Activated naive CD8-positive, alpha-beta T cell treated with anti-CD3 and anti-CD28 coated beads for 36 hours (primary cell): ENCODE data around the gene UBL4B. TPM values are rescaled to one million over a fixed set of nuclear protein-coding genes. Genes with fewer than 3 reads are reported as not detected.
"Not testable (repeated sequence)": the region's sequence is repeated elsewhere in the genome, so short reads cannot be mapped to it uniquely, and the experiment has no call there.

ENCODE experiments used
- DNase-seq: peaks from one replicate; pipeline ENCODE4 v3.0.0; 2021
- H3K27ac Mint-ChIP-seq: one replicate; pipeline ENCODE4 v1.8.0; 2022; ENCODE audit warnings: mild to moderate bottlenecking, moderate library complexity, mixed read lengths
- H3K27me3 Mint-ChIP-seq: one replicate; pipeline ENCODE4 v1.8.0; 2022; ENCODE audit warnings: mild to moderate bottlenecking, mixed read lengths
- H3K36me3 Mint-ChIP-seq: one replicate; pipeline ENCODE4 v1.8.0; 2021; ENCODE audit warnings: mild to moderate bottlenecking, mixed read lengths
- H3K4me1 Mint-ChIP-seq: one replicate; pipeline ENCODE4 v1.8.0; 2021; ENCODE audit warnings: mixed read lengths
- H3K4me3 Mint-ChIP-seq: one replicate; pipeline ENCODE4 v1.8.0; 2022; ENCODE audit warnings: mild to moderate bottlenecking, moderate library complexity, mixed read lengths
- H3K9me3 Mint-ChIP-seq: one replicate; pipeline ENCODE4 v1.8.0; 2022; ENCODE audit warnings: mixed read lengths
- total RNA-seq, 2 experiments: library from RNA; stranded (reverse); gene quantifications; one replicate each; pipeline ENCODE4 v1.2.3, GENCODE V29; 2021

UBL4B gene
- total RNA-seq, 2 experiments from 2014 or later = not detected

DNA sequence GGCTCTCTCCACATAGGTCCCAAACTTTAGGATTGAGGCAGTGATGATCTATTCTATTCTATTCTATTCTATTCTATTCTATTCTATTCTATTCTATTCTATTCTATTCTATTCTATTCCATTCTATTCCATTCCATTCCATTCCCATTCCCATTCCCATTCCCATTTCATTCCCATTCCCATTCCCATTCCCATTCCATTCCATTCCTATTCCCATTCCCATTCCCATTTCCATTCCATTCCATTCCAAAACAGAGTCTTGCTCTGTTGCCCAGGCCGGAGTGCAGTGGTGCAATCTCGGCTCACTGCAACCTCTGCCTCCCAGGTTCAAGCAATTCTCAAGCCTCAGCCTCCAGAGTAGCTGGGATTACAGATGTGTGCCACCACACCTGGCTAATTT is 32.2 kb upstream of the UBL4B start:
- H3K4me3 Mint-ChIP-seq, H3K9me3 Mint-ChIP-seq, H3K27ac Mint-ChIP-seq, H3K4me1 Mint-ChIP-seq, H3K36me3 Mint-ChIP-seq, DNase-seq: not testable (repeated sequence)
- H3K27me3 Mint-ChIP-seq = peaks cover 60% of the 10 kb centered on the region

DNA sequence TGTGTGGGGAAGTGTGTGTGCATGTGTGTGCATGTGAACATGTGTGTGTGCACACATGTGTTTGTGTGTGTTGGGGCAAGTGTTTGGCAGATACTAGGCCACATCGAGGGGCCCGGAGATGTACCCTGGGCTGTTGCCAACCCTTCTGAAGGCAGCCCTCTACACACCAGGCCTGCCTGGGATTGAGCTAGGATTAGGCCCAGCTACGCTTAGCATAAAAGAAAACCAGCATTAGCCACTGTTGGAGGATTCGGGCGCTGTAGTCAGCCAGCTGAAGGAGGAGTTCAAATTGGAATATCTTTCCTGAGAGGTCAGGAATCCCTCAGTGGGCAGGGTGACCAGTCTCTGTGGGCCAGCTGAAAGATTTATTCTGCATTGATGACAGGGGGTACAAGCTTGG is 31.2 kb upstream of the UBL4B start:
- H3K9me3 Mint-ChIP-seq = no peaks in the 10 kb centered on the region
- no peak overlapping the region for H3K27ac Mint-ChIP-seq
- peaks cover 10% of the 10 kb centered on the region for H3K4me1 Mint-ChIP-seq
- no peaks in the 10 kb centered on the region for H3K36me3 Mint-ChIP-seq
- DNase-seq = no peak
- no peak overlapping the region for H3K4me3 Mint-ChIP-seq
- peaks cover 67% of the 10 kb centered on the region for H3K27me3 Mint-ChIP-seq

DNA sequence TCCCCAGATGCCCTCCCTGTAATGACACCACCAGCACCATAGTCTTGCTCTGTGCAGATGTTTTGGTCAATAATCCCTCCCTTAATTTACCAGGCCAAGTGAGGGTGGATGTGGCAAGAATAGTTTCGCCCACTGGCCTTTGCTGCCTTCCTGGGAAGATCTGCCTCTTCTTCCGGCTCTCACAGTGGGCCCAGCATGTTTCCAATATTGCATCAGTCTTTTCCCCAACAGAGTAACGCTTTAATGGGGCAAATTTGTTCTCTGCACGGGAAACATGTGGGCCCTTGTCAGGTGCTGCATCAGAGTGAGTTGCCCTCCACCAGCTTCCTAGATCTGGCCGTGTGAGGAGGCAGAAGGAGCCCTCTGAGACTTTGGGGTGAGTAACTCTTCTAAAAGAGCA is 29.8 kb upstream of the UBL4B start:
- no peak for DNase-seq
- no peaks in the 10 kb centered on the region for H3K36me3 Mint-ChIP-seq
- H3K9me3 Mint-ChIP-seq = no peaks in the 10 kb centered on the region
- H3K27me3 Mint-ChIP-seq = peaks cover 76% of the 10 kb centered on the region
- H3K4me1 Mint-ChIP-seq = peaks cover 10% of the 10 kb centered on the region
- H3K27ac Mint-ChIP-seq = no peak overlapping the region
- no peak overlapping the region for H3K4me3 Mint-ChIP-seq

DNA sequence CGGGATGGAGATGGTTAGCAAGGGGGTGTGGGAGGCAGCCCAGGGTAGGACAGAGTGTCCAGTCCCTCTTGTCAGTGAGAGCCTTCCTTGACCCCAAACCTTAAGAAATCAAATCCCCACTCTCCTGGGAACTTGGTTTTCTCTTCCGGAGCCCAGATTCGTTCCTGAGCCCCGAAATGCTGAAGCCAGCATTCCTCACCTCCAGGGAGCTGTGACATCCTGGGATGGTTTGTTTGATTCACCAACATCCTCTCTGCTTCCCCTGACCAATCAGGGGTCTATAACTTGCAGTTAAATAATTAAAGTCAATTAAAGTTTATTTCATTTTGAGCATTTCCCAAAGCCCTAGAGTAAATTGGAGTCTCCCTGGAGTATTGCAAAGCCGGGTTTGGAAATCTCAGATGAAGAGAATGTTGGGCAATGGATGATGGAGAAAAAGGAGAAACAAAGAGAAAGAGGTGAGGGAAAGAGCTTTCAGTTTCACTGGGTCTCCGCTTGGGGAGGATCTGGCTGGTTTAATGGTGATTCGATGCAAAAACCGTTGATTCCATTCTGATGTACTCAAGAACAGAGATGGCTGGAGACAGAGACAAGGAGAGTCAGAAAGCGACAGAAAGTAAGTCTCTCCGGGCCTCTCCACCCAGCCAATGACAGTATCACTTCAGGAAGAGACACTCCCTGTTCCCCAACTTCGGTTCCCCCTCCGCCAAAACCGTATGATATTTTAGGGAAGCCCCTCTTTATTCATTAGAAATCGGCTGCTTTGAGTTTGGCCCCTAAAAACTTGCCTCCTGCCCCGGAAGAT is 29.0 kb upstream of the UBL4B start:
- Mint-ChIP-seq H3K36me3 (no peaks in the 10 kb centered on the region), H3K4me1 (peaks cover 10% of the 10 kb centered on the region), H3K4me3 (peak overlapping the region; percentile 76), H3K27ac (no peak overlapping the region), H3K27me3 (peaks cover 79% of the 10 kb centered on the region), H3K9me3 (no peaks in the 10 kb centered on the region)
- DNase-seq = no peak

DNA sequence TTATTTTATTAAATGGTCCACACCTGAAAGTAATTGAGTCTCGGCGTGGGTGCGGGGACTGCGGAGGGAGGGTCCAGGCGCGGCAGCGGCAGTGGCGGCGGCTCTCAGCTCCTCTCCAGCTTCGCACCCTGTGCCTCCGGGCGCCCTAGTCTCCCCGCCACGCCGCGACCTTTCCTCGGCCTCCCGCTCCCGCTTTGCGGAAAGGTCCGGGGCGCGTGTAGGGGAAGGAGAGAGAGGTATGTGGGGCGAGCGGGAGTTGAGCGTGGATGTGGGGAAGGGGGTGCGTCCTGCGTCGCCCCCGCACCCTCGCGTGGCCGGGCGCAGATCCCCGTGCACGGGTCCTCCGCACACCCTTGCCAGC is 28.4 kb upstream of the UBL4B start:
- H3K4me3 Mint-ChIP-seq = peak overlapping the region; percentile 76

DNA sequence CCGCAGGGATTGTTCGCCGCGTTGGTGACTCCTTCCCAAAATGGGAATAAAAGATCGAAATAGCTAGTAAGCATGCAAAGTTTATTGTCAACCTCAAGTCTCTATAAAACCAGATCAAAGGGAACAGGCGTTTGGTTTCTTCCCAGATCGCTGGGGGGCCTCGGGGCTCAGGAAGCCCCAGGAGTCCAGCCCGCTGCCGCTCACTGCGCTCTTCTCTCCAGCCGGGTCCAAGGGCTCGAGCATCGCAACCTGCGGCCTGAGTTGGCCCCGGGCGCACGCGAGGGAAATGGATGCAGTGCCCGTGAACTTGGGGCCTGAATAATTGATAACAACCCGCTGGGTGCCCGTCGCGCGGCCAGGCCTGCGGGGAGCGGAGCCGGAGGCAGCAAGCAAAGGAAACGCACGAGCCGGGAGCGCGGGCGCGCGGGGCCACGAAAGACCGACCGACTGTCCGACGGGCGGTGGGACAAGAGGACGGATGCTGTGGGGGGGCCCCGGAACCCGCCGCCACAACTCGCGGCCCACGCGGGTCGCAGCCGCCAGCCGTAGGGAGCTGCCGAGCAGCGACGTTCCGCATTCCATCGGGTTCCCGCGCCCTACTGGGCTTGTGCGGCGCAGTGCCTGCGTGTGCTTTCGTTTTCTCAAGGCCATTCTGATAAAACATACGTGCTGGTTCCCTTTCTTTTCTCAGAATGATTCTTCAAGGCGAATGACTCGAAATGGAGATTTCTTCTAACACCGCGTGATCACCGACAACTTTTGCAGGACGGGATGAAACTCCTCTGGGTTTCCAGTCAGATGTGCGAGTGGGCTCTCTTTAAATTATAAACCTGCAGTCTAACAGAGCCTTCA is 27.8 kb upstream of the UBL4B start:
- H3K4me1 Mint-ChIP-seq = peaks cover 10% of the 10 kb centered on the region
- H3K4me3 Mint-ChIP-seq = peak overlapping the region; percentile 76
- peak; percentile 46 for DNase-seq
- H3K27ac Mint-ChIP-seq = no peak overlapping the region
- peaks cover 79% of the 10 kb centered on the region for H3K27me3 Mint-ChIP-seq
- no peaks in the 10 kb centered on the region for H3K36me3 Mint-ChIP-seq
- no peaks in the 10 kb centered on the region for H3K9me3 Mint-ChIP-seq

More for the DNA sequence above, 28.4 kb upstream of the UBL4B start:
- Mint-ChIP-seq H3K4me1 (peaks cover 10% of the 10 kb centered on the region), H3K27me3 (peaks cover 80% of the 10 kb centered on the region), H3K36me3 (no peaks in the 10 kb centered on the region), H3K27ac (no peak overlapping the region), H3K9me3 (no peaks in the 10 kb centered on the region)
- no peak for DNase-seq

DNA sequence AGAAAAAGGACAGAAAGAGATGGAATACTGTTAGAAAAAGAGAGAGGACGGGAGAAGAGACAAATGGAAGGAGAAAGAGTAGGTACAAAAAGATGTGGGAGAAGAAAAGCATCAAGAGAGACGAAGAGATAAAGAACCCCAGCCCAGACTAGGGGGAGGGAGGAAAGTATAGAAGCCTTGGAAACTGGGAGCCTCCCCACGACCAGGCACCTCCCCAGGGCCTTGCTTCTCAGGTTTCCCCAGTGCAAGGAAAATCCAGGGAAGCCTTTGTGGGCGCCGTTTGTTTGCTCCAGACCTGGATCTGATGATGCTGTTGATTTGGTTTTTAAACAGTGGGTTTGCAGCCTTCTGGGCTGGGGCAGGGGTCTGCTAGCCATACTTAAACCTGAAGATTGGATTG is 26.6 kb upstream of the UBL4B start:
- H3K27me3 Mint-ChIP-seq = peaks cover 69% of the 10 kb centered on the region
- DNase-seq = no peak
- H3K9me3 Mint-ChIP-seq = no peaks in the 10 kb centered on the region
- peaks cover 10% of the 10 kb centered on the region for H3K4me1 Mint-ChIP-seq
- no peak overlapping the region for H3K4me3 Mint-ChIP-seq
- no peaks in the 10 kb centered on the region for H3K36me3 Mint-ChIP-seq
- no peak overlapping the region for H3K27ac Mint-ChIP-seq

DNA sequence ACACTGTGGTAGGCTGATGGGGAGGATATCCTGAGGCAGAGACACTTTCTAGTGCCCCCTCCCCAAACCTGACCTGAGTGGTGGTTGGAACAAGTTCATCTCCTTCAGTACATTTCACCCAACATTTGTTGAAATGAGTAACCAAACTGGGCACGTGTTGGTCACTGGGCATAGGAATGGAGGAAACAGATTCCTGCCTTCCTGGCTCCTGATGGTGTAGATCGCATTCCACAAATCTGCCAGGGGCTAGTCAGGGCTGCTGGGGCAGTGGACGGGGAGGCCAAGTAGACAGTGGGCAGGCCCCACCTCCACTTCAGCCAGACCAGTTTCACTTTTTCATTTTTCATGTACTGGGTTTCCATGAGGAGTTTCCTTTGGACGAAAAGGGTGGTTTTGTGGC is 25.3 kb upstream of the UBL4B start:
- Mint-ChIP-seq H3K36me3 (no peaks in the 10 kb centered on the region), H3K9me3 (no peaks in the 10 kb centered on the region), H3K27me3 (peaks cover 60% of the 10 kb centered on the region), H3K27ac (no peak overlapping the region), H3K4me3 (no peak overlapping the region), H3K4me1 (peaks cover 10% of the 10 kb centered on the region)
- no peak for DNase-seq

DNA sequence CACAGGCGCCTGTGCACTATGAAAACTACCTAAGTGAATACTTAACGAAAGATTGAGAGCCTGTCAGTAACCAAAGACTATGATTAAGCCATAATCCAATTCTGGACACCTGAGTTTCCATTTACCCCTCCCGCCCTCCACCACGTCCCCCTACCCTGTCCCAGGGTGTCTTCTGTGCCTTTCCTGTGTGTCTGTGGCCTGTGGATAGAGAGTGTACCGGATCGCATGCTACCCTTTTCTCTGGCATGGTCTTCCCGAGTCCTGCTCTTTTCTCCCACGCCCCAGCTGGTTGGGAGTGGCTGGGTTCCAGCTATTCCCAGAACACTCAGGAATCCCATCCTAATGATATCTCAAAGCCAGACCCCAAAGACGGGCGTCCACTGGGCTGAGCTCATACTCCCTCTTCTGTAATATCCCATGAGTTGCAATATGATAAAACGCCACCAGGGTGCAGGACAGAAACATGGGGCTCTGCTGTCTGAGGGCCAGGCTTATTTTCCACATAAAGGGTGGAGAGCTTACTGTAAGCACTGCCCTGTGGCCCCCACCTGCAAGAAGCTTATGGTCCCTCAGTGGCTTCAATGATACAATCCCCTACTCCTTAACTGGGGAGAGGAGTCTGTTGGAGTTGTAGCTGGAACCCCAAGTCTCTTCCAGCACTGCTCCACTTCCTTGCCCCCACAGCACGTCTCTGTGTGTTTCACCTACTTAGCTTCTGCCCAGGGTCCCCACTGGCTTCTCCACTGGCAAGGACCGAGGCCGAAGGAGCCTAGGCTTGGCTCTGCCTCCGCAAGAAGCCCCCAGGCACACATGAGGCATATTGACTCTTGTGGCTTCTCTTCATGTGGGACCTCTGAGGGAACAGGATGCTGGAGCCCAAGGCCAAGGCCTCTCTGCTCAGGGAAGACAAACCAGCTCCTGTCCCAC is 24.2 kb upstream of the UBL4B start:
- Mint-ChIP-seq H3K4me1 (peaks cover 10% of the 10 kb centered on the region), H3K9me3 (no peaks in the 10 kb centered on the region), H3K27ac (no peak overlapping the region), H3K4me3 (no peak overlapping the region), H3K27me3 (peaks cover 49% of the 10 kb centered on the region), H3K36me3 (no peaks in the 10 kb centered on the region)
- peak; percentile 36 for DNase-seq

DNA sequence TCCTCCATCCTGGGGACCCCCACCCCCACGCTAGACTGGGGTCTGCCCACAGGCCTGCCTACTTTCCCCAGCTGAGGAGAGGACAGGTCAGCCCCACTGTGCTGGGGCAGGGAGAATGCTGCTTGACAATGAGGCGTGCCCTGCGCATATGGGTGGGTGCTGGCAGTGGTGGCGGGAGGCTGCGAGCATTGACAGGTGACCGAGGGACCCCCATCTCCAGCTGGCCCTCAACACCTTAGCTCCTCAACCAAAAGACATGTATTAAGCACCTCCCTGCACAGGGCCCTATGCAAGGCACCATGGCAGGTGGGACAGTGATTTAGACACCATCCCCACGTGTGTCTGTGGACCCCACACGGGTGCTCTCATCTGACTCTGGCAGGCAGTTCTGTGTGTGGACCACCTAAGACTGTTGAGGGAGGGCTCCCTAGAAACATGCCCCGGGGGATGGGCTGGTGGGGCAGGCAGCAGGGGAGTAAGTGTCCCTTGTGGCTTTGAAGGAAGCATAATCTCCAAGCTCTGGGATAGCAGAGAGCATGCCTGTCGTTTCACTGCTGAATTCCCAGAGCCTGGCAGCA is 23.4 kb upstream of the UBL4B start:
- Mint-ChIP-seq H3K4me1 (peaks cover 3% of the 10 kb centered on the region), H3K9me3 (no peaks in the 10 kb centered on the region), H3K27me3 (peaks cover 42% of the 10 kb centered on the region), H3K4me3 (no peak overlapping the region), H3K36me3 (no peaks in the 10 kb centered on the region), H3K27ac (no peak overlapping the region)
- no peak for DNase-seq

DNA sequence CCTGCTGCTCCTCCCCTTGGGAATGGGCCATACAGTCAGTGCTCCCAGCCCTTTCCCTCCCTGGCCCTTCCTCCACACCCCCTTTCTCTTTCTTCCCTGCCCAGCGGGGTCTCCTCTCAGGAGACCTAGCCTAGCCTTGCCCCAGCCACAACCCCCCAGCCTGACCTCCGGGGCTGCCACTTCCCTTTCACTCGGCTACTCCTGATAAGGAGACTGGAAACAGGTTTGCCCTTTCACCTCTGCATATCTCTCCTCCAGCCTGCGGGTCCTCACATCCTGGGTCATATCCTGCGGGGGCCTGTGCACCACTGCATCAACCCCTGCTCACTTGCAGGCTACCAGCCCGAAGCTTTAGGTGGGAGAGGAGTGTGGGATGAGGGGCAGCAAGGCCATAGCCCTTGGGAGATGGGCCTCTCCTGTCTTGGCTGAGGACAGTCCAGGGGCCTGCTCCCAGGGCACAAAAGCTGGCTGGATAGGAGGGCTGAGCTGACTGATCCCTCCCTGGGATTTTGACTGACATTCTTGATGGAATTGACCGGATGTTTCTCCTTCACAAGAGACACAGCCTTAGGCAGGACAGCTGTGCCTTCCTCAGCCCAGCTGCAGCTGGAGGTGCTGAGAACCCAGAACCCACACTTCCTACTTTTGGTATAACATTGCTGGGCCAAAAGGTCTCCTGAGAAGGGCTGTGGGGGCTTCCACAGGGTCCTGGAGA is 22.5 kb upstream of the UBL4B start:
- H3K27ac Mint-ChIP-seq = no peak overlapping the region
- DNase-seq = no peak
- H3K36me3 Mint-ChIP-seq = no peaks in the 10 kb centered on the region
- peaks cover 37% of the 10 kb centered on the region for H3K27me3 Mint-ChIP-seq
- H3K9me3 Mint-ChIP-seq = no peaks in the 10 kb centered on the region
- no peaks in the 10 kb centered on the region for H3K4me1 Mint-ChIP-seq
- H3K4me3 Mint-ChIP-seq = no peak overlapping the region

DNA sequence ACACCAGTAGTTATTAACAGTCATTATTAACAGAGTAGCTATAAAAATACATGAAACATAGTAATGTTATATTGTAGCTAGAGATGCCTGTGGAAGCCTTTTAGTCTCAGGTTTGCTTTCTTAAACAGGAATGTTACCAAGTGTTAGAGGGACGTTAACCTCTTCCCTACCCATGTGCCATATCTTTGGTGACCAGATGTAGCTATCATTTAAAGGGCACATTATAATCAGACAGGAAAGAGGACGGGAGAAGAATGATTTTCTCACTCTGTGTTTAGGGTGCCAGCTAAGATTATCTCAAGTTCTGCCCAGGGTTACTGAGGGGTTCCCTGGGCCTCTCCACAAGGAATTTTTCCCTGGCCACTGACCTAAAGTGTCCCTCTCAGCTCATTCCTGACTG is 20.9 kb upstream of the UBL4B start:
- no peak overlapping the region for H3K4me3 Mint-ChIP-seq
- no peaks in the 10 kb centered on the region for H3K36me3 Mint-ChIP-seq
- H3K27ac Mint-ChIP-seq = no peak overlapping the region
- H3K9me3 Mint-ChIP-seq = no peaks in the 10 kb centered on the region
- peaks cover 21% of the 10 kb centered on the region for H3K27me3 Mint-ChIP-seq
- no peak for DNase-seq
- H3K4me1 Mint-ChIP-seq = no peaks in the 10 kb centered on the region

DNA sequence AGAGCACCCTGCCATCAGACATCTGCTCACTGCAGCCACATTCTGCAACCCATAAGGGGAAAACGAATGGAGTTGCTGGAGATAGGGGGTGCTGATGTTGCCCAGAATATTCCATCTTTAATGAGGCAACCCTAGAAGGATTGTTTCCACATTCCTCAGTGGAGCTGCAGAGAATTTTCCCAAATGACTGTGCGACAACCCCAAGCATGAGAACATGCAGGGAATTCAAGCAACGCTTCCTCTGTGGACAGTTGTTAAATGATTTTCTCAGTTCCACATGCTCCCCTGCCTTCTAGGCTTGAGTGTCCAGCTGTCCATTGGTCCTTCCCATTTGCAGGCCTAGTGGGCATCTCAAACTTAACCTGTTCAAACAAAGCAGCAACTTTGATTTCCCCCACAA is 20.5 kb upstream of the UBL4B start:
- H3K4me3 Mint-ChIP-seq = no peak overlapping the region
- H3K27me3 Mint-ChIP-seq = peaks cover 17% of the 10 kb centered on the region
- H3K9me3 Mint-ChIP-seq = no peaks in the 10 kb centered on the region
- no peaks in the 10 kb centered on the region for H3K4me1 Mint-ChIP-seq
- no peak overlapping the region for H3K27ac Mint-ChIP-seq
- no peaks in the 10 kb centered on the region for H3K36me3 Mint-ChIP-seq
- DNase-seq = no peak

DNA sequence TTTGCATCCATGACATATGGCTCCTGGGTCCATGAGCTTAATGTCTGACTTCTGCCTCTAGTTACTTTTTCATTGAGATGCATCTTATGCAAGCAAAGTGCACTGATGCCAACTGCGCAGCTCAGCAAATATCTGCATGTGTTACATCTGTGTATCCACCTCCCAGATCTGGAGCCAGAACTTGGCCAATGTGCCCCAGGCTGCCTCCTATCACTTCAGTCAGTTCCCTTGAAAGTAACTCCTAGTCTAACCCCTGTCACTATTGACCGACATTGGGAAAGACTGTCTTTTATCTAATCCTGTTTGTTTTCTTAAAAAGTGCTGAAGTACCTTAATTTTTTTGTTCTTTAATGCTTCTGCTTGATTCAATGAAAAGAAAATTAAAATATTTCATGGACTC is 19.3 kb upstream of the UBL4B start:
- no peak for DNase-seq
- Mint-ChIP-seq H3K9me3 (no peaks in the 10 kb centered on the region), H3K36me3 (no peaks in the 10 kb centered on the region), H3K4me3 (no peak overlapping the region), H3K27ac (no peak overlapping the region), H3K4me1 (no peaks in the 10 kb centered on the region), H3K27me3 (peaks cover 10% of the 10 kb centered on the region)
